Muscle of arm (tissue), 12 donors: ENCODE results near the gene BTNL3. TPM values are rescaled to one million over a fixed set of nuclear protein-coding genes. Genes with fewer than 3 reads are reported as not detected.
"Not testable (repeated sequence)": the region's sequence is repeated elsewhere in the genome, so short reads cannot be mapped to it uniquely, and the experiment has no call there.

Source experiments
- DNase-seq: peaks from one replicate; pipeline ENCODE4 v3.0.0-alpha.2; 2013
- polyA plus RNA-seq, 12 donors: library from polyadenylated mRNA; unstranded; fragments of 120-200 nt; gene quantifications; one replicate each; pipeline ENCODE4 v1.2.1, GENCODE V29; 2013; ENCODE audit not compliant: insufficient read length in 12 of 12

The BTNL3 gene
- polyA plus RNA-seq, 12 donors: 0.07 to 7.2 (median 0.13) TPM; not detected in 8

DNA sequence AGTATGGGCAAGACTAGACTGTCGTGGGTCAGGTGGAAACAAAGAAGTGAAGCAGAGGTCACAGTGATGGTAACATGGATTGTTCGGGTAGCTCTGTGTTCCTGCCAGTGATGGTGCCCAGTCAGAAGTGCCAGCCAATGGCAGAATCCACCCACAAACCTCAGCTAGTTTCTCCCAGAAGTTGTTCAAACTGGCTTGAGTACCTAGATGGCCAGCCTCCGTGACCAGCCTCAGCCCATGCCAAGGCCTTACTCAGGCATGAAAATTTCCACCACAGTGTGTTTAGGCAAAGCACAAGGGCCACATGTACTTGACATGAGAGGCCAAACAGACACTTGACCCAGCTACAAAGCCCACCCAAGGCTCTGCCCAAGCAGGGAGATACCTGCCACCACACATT lies 32.0 kb downstream of the BTNL3 start:
- DNase-seq: no peak

DNA sequence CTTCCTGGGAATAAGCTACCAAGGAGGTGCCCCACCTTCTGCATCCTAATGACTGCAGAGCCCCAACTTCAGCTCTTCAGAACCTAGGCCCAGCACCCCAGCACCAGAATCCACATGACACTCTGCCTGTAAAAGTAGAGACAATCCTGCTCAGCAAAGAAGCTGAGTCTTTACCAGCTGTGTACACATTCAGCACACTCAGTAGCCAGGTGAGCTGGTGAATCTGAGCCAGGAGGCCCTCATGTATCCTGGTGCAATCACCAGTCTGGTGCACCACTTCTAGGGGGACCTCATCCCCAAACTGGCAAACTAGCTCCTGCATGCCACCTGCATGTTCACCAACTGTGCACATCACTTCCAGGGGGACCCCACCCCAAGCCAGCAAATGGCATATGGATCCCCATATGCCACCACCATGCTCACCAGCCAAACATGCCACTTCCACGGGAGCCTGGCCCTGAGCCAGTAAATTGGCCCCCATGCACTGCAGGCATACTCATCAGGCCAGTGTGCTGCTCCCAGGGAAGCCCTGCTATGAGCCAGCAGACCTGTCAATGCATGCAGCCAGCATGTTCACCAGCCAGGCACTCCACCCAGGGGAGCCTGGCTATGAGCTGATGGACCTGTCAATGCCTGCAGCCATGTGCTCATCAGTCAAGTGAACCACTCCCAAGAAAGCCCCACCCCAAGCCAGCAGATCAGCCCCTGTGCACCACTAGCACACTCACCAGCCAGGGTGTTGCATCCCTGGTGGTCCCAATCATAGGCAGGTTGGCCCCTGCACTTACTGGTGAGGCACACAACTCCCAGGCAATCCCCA lies 35.8 kb downstream of the BTNL3 start:
- DNase-seq: no peak

GRCh38 chr5:181027452-181028031 lies 38.9 kb downstream of the BTNL3 start:
- no peak for DNase-seq

GRCh38 chr5:181028032-181028819 lies 39.6 kb downstream of the BTNL3 start:
- DNase-seq: no peak

DNA sequence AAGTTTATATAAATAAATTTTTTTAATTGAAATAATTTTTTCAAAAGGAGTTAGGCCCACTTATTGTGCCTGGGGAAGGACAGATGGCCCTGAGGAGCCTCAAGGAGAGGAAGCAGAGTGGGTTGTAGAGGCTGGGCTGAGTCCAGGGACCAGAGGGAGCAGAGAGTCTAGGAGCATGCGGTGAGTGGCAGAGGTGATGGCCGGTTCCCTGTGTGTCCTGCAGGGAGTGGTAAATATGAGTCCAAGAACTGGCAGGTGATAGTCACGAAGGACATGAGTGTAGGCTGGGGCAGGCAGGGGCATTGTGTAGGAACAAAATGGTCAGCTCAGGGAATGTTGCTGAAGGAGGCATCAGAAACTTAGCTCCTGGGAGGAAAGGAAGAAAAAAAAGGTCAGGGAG lies 43.1 kb downstream of the BTNL3 start:
- no peak for DNase-seq

DNA sequence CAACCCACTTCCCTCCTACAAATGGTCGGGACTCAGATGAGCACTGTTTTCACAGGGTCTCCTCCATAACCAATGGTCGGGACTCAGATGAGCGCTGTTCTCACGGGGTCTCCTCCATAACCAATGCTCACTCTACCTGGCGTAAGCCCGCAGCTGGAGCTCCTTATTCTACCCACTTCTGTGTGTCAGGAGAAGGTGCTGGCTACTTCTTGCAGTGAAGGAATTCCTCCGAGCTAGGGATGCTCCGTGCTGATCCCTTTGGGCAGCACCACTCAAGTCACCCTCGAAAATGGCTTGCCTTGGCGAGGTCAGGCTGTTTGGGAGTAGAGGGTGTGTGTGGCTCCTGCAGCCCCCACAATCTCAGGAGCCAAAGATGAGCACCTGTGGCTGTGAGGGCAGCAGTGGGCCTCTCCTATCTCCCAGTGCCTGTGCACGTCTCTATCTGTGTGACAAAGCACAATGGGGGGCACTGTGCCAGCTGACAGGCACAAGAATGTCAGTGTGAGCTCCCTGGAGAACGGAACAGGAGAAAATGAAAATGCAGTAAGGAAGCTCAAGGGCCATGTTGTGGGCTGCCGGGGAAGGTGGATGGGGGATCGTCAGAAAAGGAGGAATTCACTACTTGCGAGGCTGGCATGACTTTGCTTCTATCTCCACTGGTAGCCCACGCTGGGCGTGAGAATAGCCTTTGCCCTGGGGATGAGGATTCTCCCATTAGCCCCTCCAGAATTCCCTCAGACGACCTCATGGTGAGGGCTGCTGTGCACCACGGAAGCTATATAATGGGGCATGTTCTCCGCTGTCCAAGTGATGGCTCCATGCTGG lies 47.6 kb downstream of the BTNL3 start:
- no peak for DNase-seq

DNA sequence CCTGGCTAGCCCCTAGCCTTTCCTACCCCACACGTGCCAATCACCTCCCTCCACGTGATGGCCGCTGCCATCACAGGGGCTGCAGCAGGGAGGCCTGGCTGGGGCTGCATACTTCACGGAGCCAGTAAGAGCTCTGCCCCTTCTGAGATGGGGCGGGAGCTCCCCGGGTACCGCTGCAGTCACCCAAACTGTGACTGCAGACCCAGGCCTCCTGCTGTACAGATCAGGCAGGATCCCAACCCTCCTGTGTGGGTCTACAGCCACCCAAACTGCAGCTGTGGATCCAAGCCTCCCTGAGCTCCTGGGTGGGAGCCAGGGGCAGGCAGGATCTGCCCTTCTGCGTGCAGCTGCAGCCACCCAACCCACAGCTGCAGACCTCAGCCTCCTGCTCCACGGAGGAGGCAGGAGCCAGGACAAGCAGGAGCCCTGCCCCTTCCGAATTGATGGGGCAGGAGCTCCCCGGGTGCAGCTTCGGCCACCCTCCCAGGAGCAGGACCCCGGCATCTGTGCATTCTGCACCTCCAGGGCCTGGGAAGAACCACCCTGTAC lies 48.2 kb downstream of the BTNL3 start:
- no peak for DNase-seq

DNA sequence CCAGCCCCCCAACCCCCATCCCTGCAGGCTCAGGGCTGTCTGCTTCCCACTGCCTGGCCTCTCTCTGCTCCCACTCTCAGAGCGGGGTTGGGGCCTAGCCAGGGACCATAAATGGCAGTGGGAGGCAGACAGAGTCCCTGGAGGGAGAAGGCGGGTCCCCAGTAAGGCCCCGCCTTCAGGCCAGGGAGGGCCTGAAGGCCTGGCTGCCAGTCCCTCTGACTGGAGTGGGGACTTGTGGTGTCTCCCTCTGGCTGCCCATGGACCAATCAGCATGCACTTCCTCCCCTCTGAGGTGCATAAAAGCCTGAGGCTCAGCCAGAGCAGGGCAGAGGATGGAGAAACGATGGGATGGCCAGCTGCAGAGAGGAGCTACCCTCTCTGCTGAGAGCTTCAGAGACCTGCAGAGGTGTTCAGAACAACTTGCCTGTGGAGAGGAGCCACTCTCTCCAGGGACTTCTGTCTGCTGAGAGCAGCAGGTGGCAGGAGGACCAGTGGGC lies 48.8 kb downstream of the BTNL3 start:
- DNase-seq: no peak

- no peak for DNase-seq
These were observed 50.8 kb downstream of the BTNL3 start for GRCh38 chr5:181039471-181039870.

GRCh38 chr5:181039931-181040630 lies 51.4 kb downstream of the BTNL3 start, which contains the start of gene BTNL9:
TSS of gene BTNL9 (plus strand) at chr5:181040266. CDS start at chr5:181045490, 5,224 bp downstream.
- DNase-seq: no peak

GRCh38 chr5:181040631-181040945 lies 51.9 kb downstream of the BTNL3 start:
- no peak for DNase-seq

DNA sequence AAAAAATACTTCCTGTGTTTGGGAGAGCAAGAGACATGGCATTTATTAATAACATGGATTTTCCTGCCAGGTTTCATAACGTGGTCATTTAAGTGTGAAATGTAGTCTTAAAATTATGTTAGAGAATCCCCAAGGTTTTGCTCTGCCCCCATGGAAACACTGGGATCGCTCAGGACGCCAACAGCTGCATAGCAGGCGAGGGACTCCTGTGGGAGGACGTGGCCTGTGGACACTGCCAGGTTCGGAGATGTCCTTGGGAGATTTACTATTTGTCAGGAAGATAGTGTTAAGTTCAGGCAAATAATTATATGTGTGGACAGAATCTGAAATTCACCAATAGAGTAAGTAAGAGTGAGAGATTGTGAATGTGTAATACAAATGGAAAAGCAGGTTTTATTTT lies 52.4 kb downstream of the BTNL3 start:
- DNase-seq: no peak

DNA sequence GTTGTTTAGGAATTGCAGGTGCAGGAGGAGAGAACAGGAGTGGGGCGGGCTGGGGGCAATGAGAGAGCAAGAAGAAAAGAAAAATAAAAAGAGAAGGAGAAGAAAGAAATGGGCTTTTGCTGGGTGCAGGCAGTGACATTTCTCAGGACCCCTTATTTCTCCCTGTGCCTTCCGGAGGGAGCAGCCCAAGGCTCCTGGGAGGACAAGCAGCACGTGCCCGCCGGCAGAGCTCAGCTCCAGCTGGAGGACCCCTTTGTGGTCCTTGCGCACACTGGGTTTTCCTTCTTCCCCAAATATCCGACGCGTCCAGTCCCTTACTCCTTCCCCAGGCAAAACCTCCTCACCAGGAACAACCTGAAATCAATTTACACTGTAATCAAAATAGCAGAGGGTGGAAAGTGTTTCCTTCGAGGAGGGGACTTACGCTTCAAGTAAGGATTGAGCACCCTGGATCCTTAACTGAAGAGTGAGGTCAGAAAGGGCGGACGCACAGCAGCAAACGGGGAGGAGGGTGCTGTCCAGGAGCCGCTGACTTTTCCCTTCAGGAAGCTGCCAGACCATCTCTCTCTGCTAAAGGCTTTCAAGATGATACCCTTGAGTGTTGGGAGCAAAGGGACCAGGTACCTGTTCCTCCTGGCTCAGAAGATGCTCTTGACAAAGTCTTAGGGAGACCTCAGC lies 53.5 kb downstream of the BTNL3 start:
- no peak for DNase-seq

GRCh38 chr5:181042722-181043121 lies 54.1 kb downstream of the BTNL3 start:
- DNase-seq: no peak

- DNase-seq: no peak
These were observed 54.8 kb downstream of the BTNL3 start for GRCh38 chr5:181043285-181044092.

DNA sequence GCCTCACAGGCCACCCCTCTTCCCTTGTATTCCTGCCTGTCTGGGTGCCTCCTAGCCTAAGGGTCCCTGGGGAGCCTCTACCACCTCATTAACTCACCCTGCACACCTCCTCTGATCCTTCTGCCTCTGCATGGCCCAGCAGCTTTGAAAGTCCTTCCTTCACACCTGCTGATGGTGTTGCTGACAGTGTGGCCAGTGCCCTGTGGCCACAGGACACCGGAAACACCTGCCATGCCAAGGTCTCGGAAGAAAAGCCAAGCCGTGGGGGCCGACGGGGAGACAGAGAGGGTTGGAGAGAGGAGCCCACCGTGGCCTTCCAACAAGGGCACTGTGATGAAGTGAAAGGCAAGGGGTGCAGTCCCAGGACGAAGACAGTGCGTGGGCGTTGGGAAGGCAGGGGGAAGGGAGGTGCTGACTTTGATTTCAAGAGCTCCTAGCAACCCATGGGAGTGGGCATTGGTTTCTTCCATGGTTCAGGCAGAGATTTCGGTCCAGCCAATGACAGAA lies 55.5 kb downstream of the BTNL3 start:
- DNase-seq: no peak

- DNase-seq: no peak
These were observed 56.1 kb downstream of the BTNL3 start for GRCh38 chr5:181044662-181045305.

DNA sequence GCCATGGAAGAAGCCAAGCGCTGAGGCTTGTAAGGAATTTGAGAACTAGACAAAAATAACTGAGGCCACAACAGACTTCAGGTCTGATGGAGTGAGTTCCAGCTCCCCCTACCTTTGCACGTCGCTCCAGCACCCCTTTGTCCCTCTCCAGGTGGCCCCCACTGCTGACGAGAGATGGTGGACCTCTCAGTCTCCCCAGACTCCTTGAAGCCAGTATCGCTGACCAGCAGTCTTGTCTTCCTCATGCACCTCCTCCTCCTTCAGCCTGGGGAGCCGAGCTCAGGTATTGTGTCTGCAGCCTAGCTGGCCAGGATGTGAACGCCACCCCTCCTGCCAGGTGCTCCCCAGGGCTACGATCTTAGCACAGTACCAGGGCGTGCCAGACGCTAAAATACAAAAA lies 56.7 kb downstream of the BTNL3 start:
- no peak for DNase-seq

- not testable (repeated sequence) for DNase-seq
These were observed 57.2 kb downstream of the BTNL3 start for GRCh38 chr5:181045857-181046256.
